GM18907 (cell line): ENCODE data around the gene UAP1L1.

Source experiments
- ATAC-seq: cut with Tn5 transposase; IDR thresholded peaks from one replicate; pipeline ENCODE4 v1.9.1; 2021; ENCODE audit warnings: mild to moderate bottlenecking, moderate library complexity; ENCODE audit not compliant: unreplicated experiment

Gene UAP1L1

GRCh38 chr9:137071282-137071681 is 6.0 kb upstream of the UAP1L1 start:
- no peak for ATAC-seq

- no peak for ATAC-seq
Measured at GRCh38 chr9:137073992-137074399, 3.3 kb upstream of the UAP1L1 start.

GRCh38 chr9:137074657-137075274 is 2.6 kb upstream of the UAP1L1 start:
- ATAC-seq: no peak

DNA sequence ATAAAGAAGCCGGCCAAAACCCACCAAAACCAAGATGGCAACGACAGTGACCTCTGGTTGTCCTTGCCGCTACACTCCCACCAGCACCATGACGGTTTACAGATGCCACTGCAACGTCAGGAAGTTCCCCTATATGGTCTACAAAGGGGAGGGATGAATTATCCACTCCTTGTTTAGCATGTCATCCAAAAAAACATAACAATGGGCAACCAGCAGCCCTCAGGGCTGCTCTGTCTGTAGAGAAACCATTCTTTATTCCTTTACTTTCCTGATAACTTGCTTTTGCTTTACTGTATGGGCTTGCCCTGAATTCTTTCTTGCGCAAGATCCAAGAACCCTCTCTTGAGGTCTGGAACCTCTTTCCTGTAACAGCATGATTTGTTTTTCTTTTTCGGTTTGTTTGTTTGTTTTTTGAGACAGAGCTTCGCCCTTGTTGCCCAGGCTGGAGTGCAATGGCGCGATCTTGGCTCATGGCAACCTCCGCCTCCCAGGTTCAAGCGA is 2.0 kb upstream of the UAP1L1 start:
- ATAC-seq: no peak

GRCh38 chr9:137076636-137077009 is 694 bp upstream of the UAP1L1 start:
- no peak for ATAC-seq

GRCh38 chr9:137077758-137078693 is 709 bp downstream of the UAP1L1 start:
- ATAC-seq: peak; percentile 12

- no peak for ATAC-seq
Measured at GRCh38 chr9:137078701-137079400, 1.5 kb downstream of the UAP1L1 start.

DNA sequence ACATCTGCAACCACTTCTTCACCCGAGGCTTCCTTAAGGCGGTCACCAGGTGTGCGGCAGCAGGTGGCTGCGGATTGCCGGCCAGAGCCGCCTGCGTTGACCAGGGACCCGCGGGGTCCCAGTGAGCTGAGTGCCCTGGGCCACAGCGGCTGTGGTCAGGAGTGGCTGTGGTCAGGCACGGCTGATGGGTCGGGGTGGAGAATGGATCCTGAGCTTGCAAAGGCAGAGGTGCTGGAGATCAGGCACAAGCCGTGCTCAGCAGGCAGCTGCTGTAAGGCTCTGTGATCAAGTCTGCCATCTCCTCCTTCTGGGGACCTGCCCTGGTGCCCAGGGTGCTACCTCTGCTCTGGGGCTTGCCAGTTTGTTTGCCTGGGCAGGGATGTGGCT is 2.1 kb downstream of the UAP1L1 start:
- no peak for ATAC-seq

DNA sequence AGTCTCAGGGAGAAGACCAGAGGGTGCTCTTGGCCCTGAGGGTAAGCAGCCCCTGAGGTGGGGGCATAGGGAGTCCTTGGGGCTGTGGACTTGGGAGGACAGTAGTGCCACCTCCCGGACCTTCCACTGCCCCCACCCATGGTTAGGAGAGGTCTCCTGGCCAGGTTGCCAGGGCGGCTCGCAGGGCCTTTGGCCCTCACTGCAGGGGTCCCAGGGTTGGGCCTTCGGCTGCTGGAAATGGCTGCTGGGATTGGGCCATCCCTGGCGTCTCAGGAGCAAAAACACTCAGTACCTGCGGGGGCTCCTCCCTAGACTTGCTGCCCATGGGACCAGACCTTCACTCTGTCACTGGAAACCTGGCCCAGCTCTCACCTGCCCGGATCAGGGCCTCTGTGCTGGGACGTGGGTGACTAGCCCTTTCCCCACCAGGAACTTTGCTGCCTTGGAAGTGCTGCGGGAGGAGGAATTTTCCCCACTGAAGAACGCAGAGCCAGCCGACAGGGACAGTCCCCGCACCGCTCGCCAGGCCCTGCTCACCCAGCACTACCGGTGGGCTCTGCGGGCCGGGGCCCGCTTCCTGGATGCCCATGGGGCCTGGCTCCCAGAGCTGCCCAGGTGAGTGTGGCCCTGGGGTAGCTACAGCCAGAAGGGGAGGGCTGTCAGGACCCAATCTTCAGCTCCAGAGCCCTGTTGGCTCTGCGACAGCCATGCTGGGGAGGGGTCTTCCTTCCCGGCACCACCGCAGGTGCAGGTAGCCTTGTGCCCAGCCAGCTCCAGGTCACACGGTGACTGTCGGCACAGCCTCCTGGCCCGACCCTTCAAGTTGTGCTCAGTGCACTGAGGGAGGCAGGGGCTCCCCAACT is 3.2 kb downstream of the UAP1L1 start:
- ATAC-seq: no peak

DNA sequence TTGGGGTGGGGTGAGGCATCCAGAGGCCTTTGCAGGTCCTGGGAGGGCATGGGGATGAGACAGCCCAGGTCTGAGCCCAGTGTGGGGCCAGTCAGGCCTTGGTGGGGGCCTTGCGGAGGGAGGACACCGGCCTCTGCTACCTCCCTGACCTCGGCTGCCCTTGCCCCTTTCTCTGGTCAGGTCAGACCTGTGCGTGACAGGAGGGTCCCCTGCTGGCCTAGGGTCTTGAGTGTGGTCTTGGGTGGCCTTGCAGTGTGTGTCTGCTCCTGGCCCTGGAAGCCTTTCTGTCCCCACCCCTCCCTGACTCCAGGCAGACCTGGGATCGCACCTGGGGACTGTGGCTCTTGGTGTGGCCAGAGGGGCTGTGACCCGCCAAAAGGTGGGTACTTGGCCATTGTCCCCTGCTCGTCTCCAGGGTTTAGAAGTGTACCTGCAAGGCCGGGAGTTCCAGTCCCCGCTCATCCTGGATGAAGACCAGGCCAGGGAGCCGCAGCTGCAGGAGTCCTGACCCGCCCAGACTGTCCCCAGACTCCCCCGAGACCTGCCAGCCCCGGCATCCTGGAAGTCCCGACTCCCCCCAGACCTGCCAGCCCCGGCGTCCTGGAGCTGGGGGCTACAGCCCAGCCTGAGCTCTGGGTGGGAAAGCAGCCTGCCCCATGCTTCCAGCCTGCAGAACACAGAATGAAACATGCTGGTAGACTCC is 5.1 kb downstream of the UAP1L1 start:
- no peak for ATAC-seq

GRCh38 chr9:137082925-137083290 is 5.6 kb downstream of the UAP1L1 start:
- ATAC-seq: no peak

GRCh38 chr9:137083394-137084004 is 6.2 kb downstream of the UAP1L1 start:
- ATAC-seq: no peak

GRCh38 chr9:137084526-137084925 is 7.2 kb downstream of the UAP1L1 start:
- no peak for ATAC-seq

DNA sequence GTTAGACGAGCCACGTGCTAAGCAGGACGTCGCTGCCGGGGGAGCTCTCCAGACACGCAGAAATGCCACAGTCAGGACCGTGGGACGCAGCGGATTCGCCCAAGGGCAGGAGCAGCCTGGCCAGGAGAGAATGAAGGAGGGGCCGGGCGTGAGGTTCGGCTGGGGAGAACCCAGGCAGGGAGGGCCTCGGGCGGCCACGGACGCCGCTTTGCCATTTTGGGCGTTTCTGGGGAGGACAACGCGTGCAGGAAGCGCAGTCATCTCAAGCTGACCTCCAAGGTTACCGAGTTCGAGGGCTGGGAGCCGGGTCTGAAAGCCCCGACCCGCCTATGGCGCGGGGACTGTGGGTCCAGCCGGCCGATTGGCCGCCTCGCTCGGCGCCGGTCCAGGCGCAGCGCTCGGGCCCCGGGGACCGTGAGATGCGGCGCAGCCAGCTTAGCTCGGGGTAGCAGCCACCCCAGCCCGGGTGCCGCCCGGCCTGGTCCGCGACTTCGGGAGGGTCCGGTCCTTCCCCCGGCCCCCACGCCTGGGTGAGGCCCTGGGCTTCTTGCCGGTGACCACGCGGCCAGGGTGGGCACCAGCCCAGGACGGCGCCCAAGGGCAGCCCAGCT is 8.7 kb downstream of the UAP1L1 start:
- peak; percentile 26 for ATAC-seq

GRCh38 chr9:137086531-137087408 is 9.5 kb downstream of the UAP1L1 start, which contains the start of gene MAN1B1:
MAN1B1 (plus strand) TSS chr9:137086985; CDS start chr9:137087000, 15 bp downstream.
- peak; percentile 77 for ATAC-seq

GRCh38 chr9:137087409-137087925 is 10.2 kb downstream of the UAP1L1 start:
- no peak for ATAC-seq

DNA sequence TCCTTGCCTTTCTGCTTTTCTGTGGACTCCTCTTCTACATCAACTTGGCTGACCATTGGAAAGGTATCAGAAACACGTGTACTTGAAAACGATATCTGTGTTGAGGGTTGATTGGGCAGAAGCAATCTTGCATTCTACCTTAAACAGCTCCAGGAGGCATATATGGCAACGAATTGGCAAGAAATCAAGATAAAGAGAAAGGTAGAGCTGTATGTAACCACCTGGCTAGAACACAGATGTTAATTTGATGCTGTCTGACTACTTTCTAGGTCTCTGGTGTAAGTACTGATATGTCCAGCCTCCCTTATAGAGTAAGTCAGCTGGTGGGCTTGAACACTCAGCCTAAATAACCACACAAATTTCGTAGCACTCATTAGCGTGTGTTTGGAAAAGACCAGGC is 10.8 kb downstream of the UAP1L1 start:
- no peak for ATAC-seq
